ENCODE results near the gene JUNB.
A peak's percentile ranks its signal among the peaks of the same experiment; 100 is the strongest.

The JUNB gene

DNA sequence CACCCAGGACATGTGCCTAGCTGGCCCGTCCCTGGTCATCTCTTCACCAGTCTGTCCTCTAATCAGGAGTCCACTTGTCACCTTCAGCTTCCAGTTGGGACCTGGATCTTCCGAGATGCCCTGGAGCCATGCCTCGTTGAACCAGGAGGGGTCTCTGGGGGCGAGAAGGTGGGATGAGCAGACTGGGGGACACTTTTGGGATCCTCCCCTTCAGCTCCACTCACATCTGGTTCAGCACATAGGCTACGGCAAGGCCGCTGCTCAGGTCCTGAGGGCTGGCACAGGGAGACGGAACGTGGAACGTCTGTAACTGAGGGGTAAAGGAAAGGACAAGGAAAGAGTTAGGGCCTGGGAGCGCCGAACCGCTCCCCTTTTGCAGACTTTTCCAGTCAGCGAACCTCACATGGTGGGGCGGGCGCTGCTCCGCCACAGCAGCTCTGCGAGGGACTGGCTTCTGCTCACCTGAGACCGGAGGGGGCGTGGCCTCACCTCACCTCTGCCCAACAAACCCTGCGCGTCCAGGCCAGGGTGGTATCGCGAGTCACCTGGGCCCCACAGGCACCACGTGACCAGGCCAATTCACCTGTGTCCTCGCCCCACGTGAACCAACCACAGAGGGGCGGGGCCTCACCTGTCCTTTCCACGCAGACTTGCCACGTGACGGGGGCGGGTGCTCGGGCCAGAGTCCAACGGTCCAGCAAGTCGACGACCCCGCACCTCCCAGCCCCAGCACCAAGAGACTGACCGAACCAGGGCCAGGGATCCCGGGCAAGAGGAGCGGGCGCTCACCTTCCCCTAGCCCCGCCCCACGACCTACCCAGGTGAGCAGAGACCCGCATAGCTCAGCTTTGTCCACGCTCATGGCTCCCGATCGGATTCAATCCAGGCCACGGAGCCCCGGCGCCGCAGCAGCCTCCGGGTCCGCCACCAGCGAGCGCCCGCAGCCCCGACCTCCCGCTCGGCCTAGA is 16.4 kb upstream of the JUNB start, which contains the start of gene HOOK2:
HOOK2 (minus strand) TSS at position 965 of the 968 bp plus-strand sequence; CDS start at position 862, 103 bp downstream.
- no peak for DNase-seq (ENCODE audit: low read depth in 4 of 4, low spot score in 1 of 4)

DNA sequence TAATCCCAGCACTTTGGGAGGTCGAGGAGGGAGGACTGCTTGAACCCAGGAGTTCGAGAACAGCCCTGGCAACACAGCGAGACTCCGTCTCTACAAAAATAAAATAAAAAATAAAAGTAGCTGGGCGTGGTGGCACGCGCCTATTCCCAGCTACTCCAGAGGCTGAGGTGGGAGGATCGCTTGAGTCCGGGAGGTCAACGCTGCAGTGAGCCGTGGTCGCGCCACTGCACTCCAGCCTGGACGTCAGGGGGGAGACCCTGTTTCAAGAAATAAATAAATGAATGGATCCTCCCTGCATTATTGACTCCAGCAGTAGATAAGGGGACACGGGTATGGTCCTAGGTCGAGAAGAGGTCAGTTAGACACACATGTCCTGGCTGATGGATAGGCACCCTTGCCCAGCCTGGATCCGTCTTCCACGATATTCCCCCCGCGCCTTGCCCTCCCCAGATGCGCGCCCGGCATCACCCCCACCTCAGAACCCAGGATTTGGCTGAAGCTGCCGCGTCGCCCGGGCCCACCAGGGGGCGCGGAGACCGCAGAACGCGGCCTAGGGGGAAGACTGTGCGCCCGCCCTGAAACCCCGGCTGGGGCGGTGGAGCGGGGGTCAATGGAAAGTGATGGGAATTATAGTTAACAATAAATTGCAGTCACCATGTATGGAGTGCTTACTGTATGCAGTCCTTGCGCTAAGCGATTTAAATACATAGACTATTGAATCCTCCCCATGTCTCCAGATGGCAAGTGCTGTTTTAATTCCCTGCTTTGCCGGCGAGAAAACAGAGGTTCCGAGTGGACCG is 13.9 kb upstream of the JUNB start:
- peak in 2 of 4 experiments; percentile 71 to 79 for DNase-seq (ENCODE audit: low read depth in 4 of 4, low spot score in 1 of 4)

GRCh38 chr19:12778017-12778904 is 13.0 kb upstream of the JUNB start:
- DNase-seq (ENCODE audit: low read depth in 4 of 4, low spot score in 1 of 4), result no peak

DNA sequence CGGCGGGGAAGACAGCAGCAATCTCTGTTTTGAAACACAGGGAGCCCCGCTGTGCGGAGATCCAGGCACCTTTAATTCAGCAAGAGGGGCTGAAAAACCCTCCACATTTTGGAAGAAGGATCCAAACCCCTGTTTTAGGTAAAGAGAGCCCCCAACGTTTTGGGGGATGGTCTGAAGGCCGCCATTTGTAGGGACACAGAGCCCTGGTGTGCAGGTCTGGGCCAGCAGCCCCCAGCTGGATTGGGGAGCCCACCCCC is 12.5 kb upstream of the JUNB start:
- no peak for DNase-seq (ENCODE audit: low read depth in 4 of 4, low spot score in 1 of 4)

DNA sequence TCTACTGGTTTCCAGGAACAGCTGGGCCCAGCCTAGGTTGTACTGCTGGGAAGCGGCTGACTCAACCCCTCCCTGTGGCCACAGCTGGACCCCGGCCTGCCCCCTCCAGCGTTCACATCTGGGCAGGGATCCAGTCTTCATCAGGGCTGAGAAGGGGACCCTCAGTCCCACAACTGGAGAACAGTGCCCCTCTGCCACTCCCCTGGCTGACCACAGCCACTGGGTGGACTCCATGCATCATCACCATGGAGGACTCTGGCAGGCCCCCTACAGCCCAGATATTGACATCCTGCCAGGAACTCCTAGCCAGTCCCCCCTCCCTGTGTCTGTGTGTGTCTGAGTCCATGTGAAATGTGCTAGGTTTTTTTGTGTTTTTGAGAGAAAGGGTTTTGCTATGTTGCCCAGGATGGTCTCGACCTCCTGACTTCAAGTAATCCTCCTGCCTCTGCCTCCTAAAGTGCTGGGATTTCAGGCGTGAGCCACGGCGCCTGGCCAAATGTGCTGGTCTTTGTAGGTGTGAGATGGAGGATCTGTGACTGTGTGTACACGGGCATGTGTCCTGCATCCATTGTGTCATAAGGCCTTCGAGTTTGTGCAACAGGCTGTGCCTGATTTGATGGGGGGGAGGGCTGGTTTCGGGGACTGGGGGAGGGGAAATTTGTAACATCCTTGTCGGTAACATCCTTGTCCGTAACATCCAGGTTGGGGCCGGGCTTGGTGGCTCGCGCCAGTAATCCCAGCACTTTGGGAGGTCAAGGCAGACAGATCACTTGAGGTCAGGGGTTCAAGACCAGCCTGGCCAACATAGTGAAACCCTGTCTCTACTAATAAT is 11.9 kb upstream of the JUNB start:
- no peak for DNase-seq (ENCODE audit: low read depth in 4 of 4, low spot score in 1 of 4)

DNA sequence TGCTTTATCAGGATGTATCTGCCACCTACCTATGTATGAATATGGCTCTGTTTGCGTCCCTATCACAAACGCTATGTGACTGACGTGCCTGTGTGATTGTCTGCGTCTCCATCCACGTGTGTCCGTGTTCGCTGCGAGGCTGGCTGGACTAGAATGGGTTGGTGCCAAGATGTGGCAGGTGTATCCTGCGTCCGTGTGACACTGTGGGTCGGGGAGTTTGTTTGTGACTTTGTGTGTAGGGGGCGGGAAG is 9.2 kb upstream of the JUNB start:
- DNase-seq (ENCODE audit: low read depth in 4 of 4, low spot score in 1 of 4), result no peak

DNA sequence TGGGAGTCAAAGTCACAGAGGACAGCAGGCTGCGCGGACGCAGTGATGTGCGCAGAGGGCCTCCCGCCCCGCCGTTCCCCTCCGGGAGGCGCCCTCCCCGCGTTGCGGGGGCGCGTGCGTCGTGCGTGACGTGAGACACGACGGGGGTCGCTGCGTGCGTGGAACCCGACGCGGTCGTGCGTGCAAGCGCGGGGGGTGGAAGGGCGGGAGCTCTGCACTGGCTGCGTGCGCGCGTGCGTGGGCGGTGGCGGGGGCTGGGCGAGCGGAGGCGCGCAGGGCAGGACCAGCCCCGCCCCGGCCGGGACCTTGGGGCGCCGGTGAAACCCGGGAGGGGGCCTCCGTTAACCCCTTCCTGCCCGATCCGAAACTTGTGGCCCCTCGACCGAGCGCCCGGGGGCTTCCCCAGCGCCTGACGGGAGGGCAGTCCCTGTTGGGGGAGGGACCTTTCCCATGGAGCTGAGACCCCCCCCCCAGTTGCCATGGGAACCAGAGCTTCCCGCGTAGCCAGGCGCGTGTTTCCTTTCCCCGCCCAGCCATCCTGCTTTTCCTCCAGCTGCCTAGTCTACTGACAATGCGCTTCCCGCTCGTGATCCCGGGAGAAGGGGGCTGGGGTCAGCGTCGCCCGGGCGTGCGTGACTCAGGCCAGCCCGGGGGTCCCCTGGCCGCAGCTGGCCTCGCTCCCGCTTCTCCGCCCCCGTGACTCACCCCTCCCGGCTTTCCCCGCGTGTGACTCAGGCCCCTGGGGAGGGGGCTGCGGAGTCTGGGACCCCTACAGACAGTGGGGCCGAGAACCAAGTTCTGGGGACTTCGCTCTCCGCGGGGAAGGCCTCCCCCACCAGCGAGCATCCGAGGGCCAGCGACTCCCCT is 8.6 kb upstream of the JUNB start:
- DNase-seq (ENCODE audit: low read depth in 4 of 4, low spot score in 1 of 4), result peak in 3 of 4 experiments; percentile 83 to 90 (median 83)

- DNase-seq (ENCODE audit: low read depth in 4 of 4, low spot score in 1 of 4), result peak in 1 of 4 experiments; percentile 68
Measured at GRCh38 chr19:12783291-12783848, 7.9 kb upstream of the JUNB start.

GRCh38 chr19:12783849-12784393 is 7.4 kb upstream of the JUNB start:
- DNase-seq (ENCODE audit: low read depth in 4 of 4, low spot score in 1 of 4), result no peak

- DNase-seq (ENCODE audit: low read depth in 4 of 4, low spot score in 1 of 4), result no peak
Measured at GRCh38 chr19:12784394-12784870, 6.9 kb upstream of the JUNB start.

DNA sequence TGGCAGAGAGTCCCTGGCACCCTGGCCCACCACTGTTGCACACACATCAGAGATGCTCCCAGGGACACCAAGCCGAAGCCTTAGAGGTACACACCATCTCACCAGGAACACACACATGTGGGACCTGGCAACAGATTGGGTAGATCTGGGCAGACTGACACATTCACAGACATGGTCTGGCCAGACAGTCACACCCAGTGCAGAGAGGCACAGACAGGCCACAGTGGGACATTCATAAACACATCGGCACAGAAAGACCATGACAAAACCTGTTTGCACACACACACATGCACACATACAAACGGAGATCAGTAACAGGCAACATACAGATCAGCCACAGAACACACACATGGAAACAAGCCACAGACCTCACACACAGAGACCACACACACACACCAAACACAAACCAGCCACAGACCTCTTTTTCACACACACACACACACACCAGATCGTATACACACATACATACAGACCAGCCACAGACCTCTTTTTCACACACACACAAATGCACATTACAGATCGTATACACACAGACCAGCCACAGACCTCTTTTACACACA is 6.3 kb upstream of the JUNB start:
- no peak for DNase-seq (ENCODE audit: low read depth in 4 of 4, low spot score in 1 of 4)

- DNase-seq (ENCODE audit: low read depth in 4 of 4, low spot score in 1 of 4), result no peak
Measured at GRCh38 chr19:12785431-12786031, 5.8 kb upstream of the JUNB start.

DNA sequence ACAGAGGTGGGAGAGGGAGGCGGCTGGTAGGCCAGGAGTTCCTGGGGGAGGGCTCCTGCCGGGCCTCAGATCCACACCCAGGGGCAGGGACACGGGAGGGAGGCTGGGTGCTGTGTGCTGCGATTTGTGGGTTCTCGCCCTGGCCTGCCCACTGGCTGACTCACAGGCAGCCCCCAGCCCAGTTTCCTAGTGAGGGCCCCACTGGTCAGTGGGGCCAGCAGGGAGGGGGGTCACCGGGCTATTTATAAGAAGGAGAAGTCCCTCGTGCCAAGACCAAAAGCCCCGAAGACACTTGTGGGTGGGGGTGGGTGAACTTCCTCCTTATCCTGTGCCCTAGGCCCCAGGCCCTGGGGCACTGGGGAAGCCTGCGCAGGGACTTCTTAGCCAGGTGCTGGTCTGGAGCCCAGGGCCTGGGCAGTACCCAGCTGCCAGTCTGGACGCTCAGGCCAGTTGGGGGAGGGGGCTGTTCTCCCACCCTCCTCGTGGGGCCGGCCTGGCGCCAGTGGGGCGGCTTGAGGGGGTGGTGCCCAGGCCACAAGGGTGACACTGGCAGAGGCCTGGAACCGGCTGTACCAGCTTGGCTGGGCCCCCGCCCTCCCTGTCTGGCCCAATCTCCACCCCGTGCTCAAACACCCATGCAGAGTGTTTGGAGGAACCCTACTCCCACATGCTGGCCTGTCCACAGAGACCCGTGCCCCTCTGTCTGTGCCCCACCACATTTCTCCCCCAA is 5.0 kb upstream of the JUNB start:
- DNase-seq (ENCODE audit: low read depth in 4 of 4, low spot score in 1 of 4), result no peak

- DNase-seq (ENCODE audit: low read depth in 4 of 4, low spot score in 1 of 4), result no peak
Measured at GRCh38 chr19:12786952-12787351, 4.3 kb upstream of the JUNB start.

GRCh38 chr19:12787458-12787857 is 3.8 kb upstream of the JUNB start:
- DNase-seq (ENCODE audit: low read depth in 4 of 4, low spot score in 1 of 4), result no peak

DNA sequence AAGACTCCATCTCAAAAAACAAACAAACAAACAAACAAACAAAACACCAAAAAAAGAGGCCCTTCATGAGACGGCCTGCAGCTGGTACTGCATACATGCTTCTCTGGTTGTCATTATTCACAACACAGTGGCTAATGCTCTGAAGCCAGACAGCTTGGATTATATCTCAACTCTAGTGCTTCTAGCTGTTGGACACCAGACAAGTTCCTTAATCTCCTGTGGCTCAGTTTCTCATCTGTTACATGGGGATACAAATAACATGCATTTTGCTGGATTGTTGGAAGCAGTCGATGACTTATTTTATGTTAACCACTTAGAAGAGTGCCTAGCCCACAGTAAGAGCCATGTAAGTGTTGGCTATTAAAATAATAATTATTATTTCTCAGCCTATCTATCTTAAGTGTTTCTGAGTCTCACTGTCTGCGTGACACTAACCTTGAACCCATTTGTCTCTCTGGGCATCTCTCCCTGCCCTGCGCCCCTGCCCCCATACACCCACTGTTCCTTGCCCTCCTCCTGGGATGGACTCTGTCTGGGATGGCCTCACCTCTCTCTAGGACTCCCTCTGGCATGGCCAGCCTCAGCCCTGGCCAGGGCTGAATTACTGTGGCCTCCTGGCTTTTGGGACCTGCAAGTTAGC is 3.1 kb upstream of the JUNB start:
- no peak for DNase-seq (ENCODE audit: low read depth in 4 of 4, low spot score in 1 of 4)

DNA sequence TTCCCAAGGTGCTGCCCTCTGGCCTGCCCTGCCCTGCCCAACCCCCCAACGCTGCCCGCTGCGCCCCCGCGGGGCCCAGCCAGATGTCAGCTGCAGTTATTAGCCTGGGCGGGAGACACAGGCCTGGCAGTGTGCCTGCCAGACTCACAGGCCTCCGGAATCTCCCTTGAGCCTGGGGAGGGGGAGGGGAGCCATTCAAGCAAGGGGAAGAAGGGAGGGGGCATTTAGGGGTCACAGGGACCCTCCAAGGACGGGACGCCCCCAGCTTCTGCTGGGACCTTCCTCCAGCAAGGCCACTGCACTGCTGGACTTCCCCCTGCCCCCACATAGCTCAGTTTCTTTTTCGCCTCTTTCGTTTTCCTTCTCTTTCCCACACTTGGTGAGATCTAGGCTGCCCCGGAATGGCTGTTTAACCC is 2.6 kb upstream of the JUNB start:
- no peak for DNase-seq (ENCODE audit: low read depth in 4 of 4, low spot score in 1 of 4)
